GM21576 (cell line): ENCODE measurements around the gene ART1.
"Not testable (repeated sequence)": the region's sequence is repeated elsewhere in the genome, so short reads cannot be mapped to it uniquely, and the experiment has no call there.

Experiments used
- ATAC-seq: cut with Tn5 transposase; IDR thresholded peaks from one replicate; pipeline ENCODE4 v1.9.1; 2021; ENCODE audit warnings: mild to moderate bottlenecking, moderate library complexity; ENCODE audit not compliant: unreplicated experiment

The ART1 gene

GRCh38 chr11:3631331-3631730 is 13.6 kb upstream of the ART1 start:
- ATAC-seq = no peak

- ATAC-seq = no peak
Observed at GRCh38 chr11:3632070-3632660, 12.8 kb upstream of the ART1 start.

GRCh38 chr11:3635641-3636375 is 9.1 kb upstream of the ART1 start:
- ATAC-seq = no peak

- ATAC-seq = no peak
Observed at GRCh38 chr11:3637201-3637600, 7.7 kb upstream of the ART1 start.

GRCh38 chr11:3638513-3638912 is 6.4 kb upstream of the ART1 start:
- ATAC-seq = no peak

GRCh38 chr11:3639841-3640240 is 5.1 kb upstream of the ART1 start:
- ATAC-seq = no peak

- no peak for ATAC-seq
Observed at GRCh38 chr11:3641191-3641590, 3.7 kb upstream of the ART1 start.

GRCh38 chr11:3641701-3642070 is 3.2 kb upstream of the ART1 start, which contains the start of gene ART5:
Gene ART5, minus strand, starts transcription at chr11:3641992. Its CDS starts 130 bp downstream, at chr11:3641862.
- ATAC-seq = no peak

GRCh38 chr11:3642071-3642951 is 2.6 kb upstream of the ART1 start:
- ATAC-seq = no peak

- not testable (repeated sequence) for ATAC-seq
Observed at GRCh38 chr11:3643102-3643546, 1.8 kb upstream of the ART1 start.

GRCh38 chr11:3645552-3645951 is 624 bp downstream of the ART1 start:
- no peak for ATAC-seq

- not testable (repeated sequence) for ATAC-seq
Observed at GRCh38 chr11:3648843-3649242, 3.9 kb downstream of the ART1 start.

- not testable (repeated sequence) for ATAC-seq
Observed at GRCh38 chr11:3649374-3649773, 4.4 kb downstream of the ART1 start.

GRCh38 chr11:3652514-3652913 is 7.6 kb downstream of the ART1 start:
- ATAC-seq = not testable (repeated sequence)

- ATAC-seq = no peak
Observed at GRCh38 chr11:3655547-3655946, 10.6 kb downstream of the ART1 start.

- ATAC-seq = not testable (repeated sequence)
Observed at GRCh38 chr11:3657331-3657730, 12.4 kb downstream of the ART1 start.

- no peak for ATAC-seq
Observed at GRCh38 chr11:3658252-3658651, 13.3 kb downstream of the ART1 start.

GRCh38 chr11:3659595-3660515 is 14.9 kb downstream of the ART1 start:
- no peak for ATAC-seq

- no peak for ATAC-seq
Observed at GRCh38 chr11:3660960-3661359, 16.0 kb downstream of the ART1 start.

- ATAC-seq = no peak
Observed at GRCh38 chr11:3662856-3663255, 17.9 kb downstream of the ART1 start.
